ENCODE measurements around the gene RMND5A.
A peak's percentile ranks its signal among the peaks of the same experiment; 100 is the strongest.
"Not testable (repeated sequence)": the region's sequence is repeated elsewhere in the genome, so short reads cannot be mapped to it uniquely, and the experiment has no call there.

Gene RMND5A, protein sequence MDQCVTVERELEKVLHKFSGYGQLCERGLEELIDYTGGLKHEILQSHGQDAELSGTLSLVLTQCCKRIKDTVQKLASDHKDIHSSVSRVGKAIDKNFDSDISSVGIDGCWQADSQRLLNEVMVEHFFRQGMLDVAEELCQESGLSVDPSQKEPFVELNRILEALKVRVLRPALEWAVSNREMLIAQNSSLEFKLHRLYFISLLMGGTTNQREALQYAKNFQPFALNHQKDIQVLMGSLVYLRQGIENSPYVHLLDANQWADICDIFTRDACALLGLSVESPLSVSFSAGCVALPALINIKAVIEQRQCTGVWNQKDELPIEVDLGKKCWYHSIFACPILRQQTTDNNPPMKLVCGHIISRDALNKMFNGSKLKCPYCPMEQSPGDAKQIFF

GRCh38 chr2:86719637-86720539 lies at the start of gene RMND5A:
TSS of gene RMND5A (plus strand) at chr2:86720291. CDS start at chr2:86720668, 377 bp downstream.
- DNase-seq = peak; percentile 89

GRCh38 chr2:86671337-86671981 lies 48.6 kb upstream of the RMND5A start:
- no peak for DNase-seq

DNA sequence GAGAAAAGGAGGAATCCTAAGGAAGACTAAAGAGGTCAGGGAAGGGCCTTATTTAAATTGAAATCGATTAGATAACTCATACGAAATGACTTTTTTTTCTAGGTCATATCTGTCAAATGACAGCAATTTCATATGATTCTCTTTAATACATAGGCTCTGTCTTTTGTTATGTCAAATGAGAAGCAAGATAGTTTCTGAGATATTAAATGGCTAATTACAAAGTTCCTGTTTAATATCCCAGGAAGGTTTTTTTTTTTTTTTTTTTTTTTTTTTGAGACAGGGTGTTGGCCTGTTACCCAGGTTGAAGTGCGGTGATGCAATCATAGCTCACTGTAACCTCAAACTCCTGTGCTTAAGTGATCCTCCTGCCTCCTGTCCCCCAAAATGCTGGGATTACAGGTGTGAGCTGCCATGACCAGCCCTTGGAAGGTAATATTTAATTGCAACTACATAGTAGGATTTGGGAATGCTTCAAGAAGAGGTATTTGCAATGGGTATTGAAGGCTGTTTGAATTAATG lies 48.0 kb upstream of the RMND5A start:
- DNase-seq = no peak

DNA sequence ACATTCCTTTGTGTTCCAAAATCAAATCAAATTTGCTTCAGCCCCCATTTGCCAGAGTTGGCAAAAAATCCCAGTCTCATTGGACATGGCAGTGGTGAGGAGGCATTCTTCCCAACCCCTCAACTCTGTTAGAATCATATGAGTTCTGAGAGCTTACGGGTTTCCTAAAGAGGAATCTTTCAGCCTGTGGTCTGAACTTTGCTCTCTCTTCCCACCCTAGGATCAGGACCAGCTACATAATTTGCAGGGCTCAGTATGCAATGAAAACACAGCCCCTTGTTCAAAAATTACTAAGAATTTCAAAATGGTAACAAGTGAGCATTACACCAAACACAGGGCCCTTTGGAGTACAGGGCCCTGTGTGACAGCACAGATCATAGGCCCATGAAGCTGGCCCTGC lies 47.1 kb upstream of the RMND5A start:
- DNase-seq = no peak

DNA sequence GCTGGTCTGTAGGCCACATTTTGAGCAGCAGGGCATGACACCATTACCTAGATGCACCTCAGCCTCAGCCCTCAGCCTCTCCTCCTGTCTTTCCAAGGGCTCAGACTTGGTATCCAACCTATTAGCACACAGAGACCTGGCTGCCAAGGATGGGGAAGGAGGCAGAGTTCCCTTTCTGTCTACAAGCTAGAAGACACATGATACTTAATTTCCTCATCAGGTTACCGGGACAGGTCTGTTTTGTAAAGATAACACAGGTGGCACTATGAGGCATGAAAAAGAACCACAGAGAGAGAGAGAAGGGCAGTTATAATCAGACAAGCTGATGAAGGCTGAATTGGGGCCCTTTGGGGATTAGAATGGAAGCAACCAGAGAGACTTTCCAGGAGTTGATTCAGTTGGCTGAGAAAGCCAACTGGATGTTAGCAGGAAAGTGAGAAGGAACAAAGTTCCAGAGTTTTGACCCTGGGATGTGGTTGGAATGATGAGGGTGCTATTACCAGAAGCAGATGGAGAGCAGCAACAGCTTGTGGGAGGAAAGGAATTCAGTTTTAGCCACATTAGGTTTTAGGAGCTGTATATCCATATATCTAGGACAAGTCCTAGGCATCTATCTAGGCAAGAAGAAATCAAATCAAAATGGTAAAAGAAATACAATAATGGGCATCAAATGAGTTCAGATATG lies 46.0 kb upstream of the RMND5A start:
- no peak for DNase-seq

DNA sequence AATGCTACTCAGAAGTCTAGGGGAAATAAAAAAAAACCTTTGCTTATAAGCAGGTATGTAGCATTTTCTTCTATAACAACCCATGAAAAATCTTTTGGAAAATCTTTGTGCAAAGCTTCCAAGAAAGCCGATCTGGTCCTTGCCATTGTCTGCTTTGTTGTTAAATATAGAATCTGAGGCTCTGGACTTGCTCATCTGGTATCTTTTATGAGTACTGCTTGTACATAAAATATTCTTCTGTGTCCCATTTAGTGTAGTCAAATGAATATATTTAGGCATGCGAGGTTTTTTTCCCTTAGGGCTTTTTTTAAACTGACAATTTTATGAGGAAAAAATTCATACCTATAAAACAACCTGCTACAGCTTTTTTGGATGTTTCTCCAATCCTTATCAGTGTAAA lies 45.0 kb upstream of the RMND5A start:
- no peak for DNase-seq

DNA sequence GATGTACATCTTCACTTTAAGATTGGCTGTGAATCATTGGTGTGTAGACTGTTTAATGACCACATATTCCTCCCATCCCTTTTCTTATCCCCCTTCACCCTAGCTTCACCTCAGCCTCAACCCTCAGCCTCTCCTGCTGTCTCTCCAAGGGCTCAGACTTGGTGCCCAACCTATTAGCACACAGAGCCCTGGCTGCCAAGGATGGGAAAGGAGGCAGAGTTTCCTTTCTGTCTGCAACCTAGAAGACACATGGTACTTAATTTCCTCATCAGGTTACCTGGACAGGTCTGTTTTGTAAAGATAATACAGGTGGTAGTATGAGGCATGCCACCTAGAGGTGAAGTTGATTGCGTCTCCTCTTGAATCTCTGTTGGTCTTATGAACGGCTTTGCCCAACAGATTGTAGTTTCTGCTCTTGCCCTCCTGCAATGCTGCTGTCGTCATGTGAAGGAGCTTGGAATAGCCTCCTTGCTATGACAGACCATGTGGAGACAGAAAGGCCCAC lies 44.5 kb upstream of the RMND5A start:
- no peak for DNase-seq

- no peak for DNase-seq
Measured at GRCh38 chr2:86677816-86678215, 42.3 kb upstream of the RMND5A start.

- no peak for DNase-seq
Measured at GRCh38 chr2:86679036-86679435, 41.1 kb upstream of the RMND5A start.

DNA sequence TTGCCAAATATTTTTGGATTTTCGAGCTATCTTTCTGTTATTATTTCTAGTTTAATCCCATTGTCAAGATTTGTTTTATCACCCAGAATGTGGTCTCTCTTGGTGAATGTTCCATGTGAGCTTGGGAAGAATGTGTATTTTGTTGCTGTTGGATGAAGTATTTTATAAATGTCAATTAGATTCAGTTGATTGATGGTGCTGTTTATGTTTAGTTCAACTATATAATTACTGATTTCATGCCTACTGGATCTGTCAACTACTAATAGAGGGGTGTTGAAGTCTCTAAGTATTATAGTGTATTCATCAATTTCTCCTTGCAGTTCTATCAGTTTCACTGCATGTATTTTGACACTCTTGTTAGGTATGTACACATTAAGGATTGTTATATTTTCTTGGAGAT lies 34.7 kb upstream of the RMND5A start:
- no peak for DNase-seq

- no peak for DNase-seq
Measured at GRCh38 chr2:86686460-86686859, 33.6 kb upstream of the RMND5A start.

- no peak for DNase-seq
Measured at GRCh38 chr2:86686905-86687304, 33.2 kb upstream of the RMND5A start.

GRCh38 chr2:86695053-86695691 lies 24.9 kb upstream of the RMND5A start:
- no peak for DNase-seq

- no peak for DNase-seq
Measured at GRCh38 chr2:86697551-86698104, 22.5 kb upstream of the RMND5A start.

- DNase-seq = no peak
Measured at GRCh38 chr2:86700690-86701089, 19.4 kb upstream of the RMND5A start.

DNA sequence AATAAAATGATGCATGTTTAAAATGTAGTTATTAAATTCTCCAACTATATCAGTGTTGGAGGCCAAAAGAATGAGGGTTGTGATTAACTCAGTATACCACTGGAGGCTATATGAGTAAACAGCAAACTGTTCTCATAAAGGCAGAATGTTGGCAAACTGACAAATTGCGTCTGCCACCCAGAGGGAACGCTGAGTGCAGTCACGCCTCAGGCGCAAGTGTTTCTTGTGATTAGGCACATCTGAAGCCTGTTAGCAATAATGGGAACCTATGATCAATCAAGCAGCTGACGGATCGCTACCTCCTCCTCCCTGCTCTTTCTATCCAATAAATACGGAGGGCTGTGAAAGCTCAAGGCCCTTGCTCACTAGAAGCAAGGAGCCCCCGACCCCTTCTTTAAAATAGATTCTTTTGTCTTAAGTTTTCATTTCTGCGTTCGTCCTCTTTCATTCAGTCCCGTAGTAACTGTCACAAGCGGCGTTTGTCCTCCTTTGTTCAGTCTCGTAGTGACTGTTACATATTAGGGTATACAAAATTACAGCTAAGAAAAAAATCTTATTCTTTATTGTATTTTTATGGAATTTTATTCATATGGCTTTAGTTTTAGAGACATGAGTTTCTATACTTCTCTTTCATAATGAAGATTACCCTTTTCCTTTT lies 16.3 kb upstream of the RMND5A start:
- DNase-seq = no peak

DNA sequence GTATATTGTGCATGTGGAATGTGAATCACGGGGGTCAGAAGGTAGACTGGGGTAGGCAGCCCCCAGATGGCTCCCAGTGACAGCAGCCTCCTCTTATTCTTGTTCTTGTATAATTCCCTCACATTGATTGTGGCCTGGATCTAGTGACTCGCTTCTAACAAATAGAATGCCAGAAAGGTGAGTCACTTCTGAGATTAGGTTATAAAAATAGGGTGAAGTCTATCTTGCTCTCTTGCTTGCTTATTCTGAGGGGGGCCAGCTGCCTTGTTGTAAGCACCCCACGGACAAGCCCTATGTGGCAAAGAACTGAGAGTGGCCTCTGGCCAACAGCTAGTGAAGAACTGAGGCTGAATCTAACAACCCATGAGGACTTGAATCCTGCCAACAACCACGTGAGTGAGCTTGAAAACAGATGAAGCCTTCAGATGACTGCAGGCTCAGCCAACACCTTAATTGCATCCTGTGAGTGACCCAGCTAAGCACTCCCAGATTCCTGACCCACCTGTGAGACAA lies 15.6 kb upstream of the RMND5A start:
- no peak for DNase-seq

- DNase-seq = no peak
Measured at GRCh38 chr2:86706220-86706619, 13.9 kb upstream of the RMND5A start.

GRCh38 chr2:86706935-86707334 lies 13.2 kb upstream of the RMND5A start:
- no peak for DNase-seq

DNA sequence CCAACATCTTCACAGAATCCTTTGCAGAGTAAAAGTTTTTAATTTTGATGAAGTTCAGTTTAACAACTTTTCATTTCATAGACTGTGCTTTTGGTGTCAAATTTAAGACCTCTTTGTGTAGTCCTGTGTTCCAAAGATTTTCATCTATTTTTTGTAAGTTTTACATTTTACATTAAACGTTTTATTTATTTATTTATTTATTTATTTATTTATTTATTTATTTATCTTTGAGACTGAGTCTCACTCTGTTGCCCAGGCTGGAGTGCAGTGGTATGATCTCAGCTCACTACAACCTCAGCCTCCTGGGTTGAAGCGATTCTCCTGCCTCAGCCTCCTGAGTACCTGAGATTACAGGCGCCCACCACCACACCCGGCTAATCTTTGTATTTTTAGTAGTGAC lies 12.0 kb upstream of the RMND5A start:
- not testable (repeated sequence) for DNase-seq

Measured in activated effector memory CD4-positive, alpha-beta T cell treated with Interleukin-2 at 50 U/mL for 16 hours (primary cell).